VCaP (cell line): ENCODE results near the gene POR.

Experiments used
- H3K27ac ChIP-seq: fragments of 450-650 bp; 2 replicates; pipeline ENCODE4 v1.5.1; 2017
- CTCF ChIP-seq: fragments of 450-650 bp; conservative IDR thresholded peaks from 2 replicates; pipeline ENCODE4 v1.5.1; 2017; ENCODE audit warnings: mild to moderate bottlenecking, moderate library complexity

The POR gene

DNA sequence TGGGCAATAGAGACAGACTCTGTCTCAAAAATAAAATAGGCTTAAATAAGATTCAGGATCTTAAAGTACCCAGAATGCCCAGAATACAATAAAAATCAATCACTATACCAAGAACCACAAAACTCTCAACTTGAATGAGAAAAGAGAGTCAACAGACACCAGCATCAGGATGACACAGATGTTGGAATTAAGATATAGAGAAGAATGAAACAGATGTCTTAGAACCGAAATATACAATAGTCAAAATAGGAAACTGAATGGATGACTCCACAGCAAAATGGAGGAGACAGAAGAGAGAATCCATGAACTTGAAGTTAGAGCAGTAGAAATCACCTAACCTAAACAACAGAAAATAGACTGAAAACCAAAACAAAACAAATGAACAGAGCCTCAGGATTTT, 29.6 kb downstream of the POR start:
- TF ChIP-seq CTCF, result no peak
- H3K27ac ChIP-seq, result no peak overlapping the region

- no peak overlapping the region for H3K27ac ChIP-seq
- no peak for TF ChIP-seq CTCF
Measured at GRCh38 chr7:75945297-75946168, 30.6 kb downstream of the POR start.

- no peak overlapping the region for H3K27ac ChIP-seq
Measured at GRCh38 chr7:75946207-75946855, 31.4 kb downstream of the POR start.

GRCh38 chr7:75948179-75948578, 33.2 kb downstream of the POR start:
- H3K27ac ChIP-seq, result no peak overlapping the region

More at GRCh38 chr7:75946207-75946855, 31.4 kb downstream of the POR start:
- TF ChIP-seq CTCF, result no peak

DNA sequence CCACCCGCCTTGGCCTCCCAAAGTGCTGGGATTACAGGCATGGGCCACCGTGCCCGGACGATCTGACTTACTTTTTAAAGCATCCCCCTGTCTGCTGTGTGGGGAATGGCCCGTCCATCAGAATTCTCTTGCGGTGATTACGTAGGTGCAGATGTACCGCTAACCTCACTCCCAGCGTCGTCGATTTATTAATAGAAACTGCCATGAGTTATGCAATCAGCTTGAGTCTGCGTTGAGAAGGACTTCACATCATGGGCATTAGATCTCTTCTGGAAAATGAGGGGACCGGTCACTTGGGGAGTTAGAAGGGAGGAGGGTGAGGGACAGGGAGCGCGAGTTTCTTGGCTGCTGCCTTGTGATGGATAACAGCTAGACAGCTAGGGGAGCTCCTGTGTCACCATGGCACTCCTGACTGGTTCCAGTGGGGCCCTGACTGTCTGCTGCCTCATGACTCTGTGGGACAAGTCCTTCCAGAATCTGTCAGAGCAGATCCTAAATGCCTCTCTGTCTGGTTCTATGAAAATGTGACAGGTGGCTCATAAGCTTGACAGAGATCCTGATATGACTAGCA, 35.2 kb downstream of the POR start:
- H3K27ac ChIP-seq, result peak overlapping the region; percentile 73
- no peak for TF ChIP-seq CTCF

More at GRCh38 chr7:75948179-75948578, 33.2 kb downstream of the POR start:
- TF ChIP-seq CTCF, result no peak

DNA sequence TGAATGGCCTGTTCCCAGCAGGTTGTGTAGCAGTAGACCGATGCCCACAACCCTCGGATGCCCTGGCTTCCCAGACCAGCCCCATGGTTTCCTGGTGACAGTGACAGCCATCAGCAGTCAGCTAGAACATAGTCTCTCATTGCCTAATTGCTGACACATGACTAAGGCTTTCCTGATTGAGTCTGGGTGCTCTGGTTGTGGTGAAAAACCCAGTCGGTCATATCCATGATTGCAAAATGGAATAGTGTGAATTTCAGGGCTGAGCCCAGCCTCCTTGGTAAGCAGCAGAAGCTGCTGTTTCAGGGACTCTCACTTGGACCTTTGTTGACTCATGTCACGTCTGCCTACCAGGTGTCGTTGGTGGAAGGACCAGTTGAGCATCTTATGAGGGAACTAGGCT, 36.6 kb downstream of the POR start:
- no peak for TF ChIP-seq CTCF
- peak overlapping the region; percentile 73 for H3K27ac ChIP-seq

- TF ChIP-seq CTCF, result no peak
- H3K27ac ChIP-seq, result no peak overlapping the region
Measured at GRCh38 chr7:75953431-75953830, 38.5 kb downstream of the POR start.
